Mucosa of rectum (tissue), 2 donors: ENCODE data around the gene KRT74.
"Not testable (repeated sequence)": the region's sequence is repeated elsewhere in the genome, so short reads cannot be mapped to it uniquely, and the experiment has no call there.

Experiments used
- H3K27ac ChIP-seq, 2 donors: one replicate each; pipeline ENCODE4 v1.7.0; 2013; ENCODE audit warnings: inconsistent platforms in 2 of 2, low read depth in 2 of 2, low read length in 2 of 2
- H3K27me3 ChIP-seq, 2 donors: one replicate each; pipeline ENCODE4 v1.7.0; 2013; ENCODE audit warnings: low read length in 2 of 2; ENCODE audit not compliant: control insufficient read depth in 2 of 2, insufficient read depth in 2 of 2
- H3K36me3 ChIP-seq, 2 donors: one replicate each; pipeline ENCODE4 v1.7.0; 2013; ENCODE audit warnings: low read length in 2 of 2; ENCODE audit not compliant: control insufficient read depth in 2 of 2, insufficient read depth in 2 of 2
- H3K4me1 ChIP-seq, 2 donors: one replicate each; pipeline ENCODE4 v1.7.0; 2013; ENCODE audit warnings: low read length in 2 of 2, mild to moderate bottlenecking in 1 of 2; ENCODE audit not compliant: control insufficient read depth in 2 of 2, insufficient read depth in 2 of 2
- H3K4me3 ChIP-seq, 2 donors: one replicate each; pipeline ENCODE4 v1.7.0; 2013; ENCODE audit warnings: low read length in 2 of 2
- H3K9ac ChIP-seq, 2 donors: one replicate each; pipeline ENCODE4 v1.7.0; 2013; ENCODE audit warnings: low read length in 2 of 2, low read depth in 1 of 2, mild to moderate bottlenecking in 1 of 2
- H3K9me3 ChIP-seq, 2 donors: one replicate each; pipeline ENCODE4 v1.7.0; 2013; ENCODE audit warnings: low read length in 2 of 2; ENCODE audit not compliant: control insufficient read depth in 2 of 2
- donor health status: healthy.
- donor health status: Normal muscosa, but diverticular disease.

The KRT74 gene

GRCh38 chr12:52604859-52605258 is 31.2 kb upstream of the KRT74 start:
- Histone ChIP-seq H3K4me1 (no peaks in the 10 kb centered on the region), H3K27me3 (peaks cover 11 to 12% of the 10 kb centered on the region in 2 donors), H3K9me3 (no peaks in the 10 kb centered on the region), H3K36me3 (no peaks in the 10 kb centered on the region), H3K4me3 (no peak overlapping the region), H3K27ac (no peak overlapping the region), H3K9ac (no peak overlapping the region)

- no peaks in the 10 kb centered on the region for H3K36me3 ChIP-seq
- H3K9me3 ChIP-seq: no peaks in the 10 kb centered on the region
- peaks cover 17 to 18% of the 10 kb centered on the region in 2 donors for H3K27me3 ChIP-seq
- H3K27ac ChIP-seq: no peak overlapping the region
- no peak overlapping the region for H3K4me3 ChIP-seq
- H3K4me1 ChIP-seq: no peaks in the 10 kb centered on the region
- no peak overlapping the region for H3K9ac ChIP-seq
These were observed 29.7 kb upstream of the KRT74 start for GRCh38 chr12:52603314-52603713.

GRCh38 chr12:52602552-52602951 is 28.9 kb upstream of the KRT74 start:
- Histone ChIP-seq H3K36me3 (no peaks in the 10 kb centered on the region), H3K4me1 (no peaks in the 10 kb centered on the region), H3K9ac (no peak overlapping the region), H3K4me3 (no peak overlapping the region), H3K27me3 (peaks cover 17 to 18% of the 10 kb centered on the region in 2 donors), H3K9me3 (no peaks in the 10 kb centered on the region), H3K27ac (no peak overlapping the region)

GRCh38 chr12:52601671-52602070 is 28.0 kb upstream of the KRT74 start:
- no peak overlapping the region for H3K9ac ChIP-seq
- H3K27ac ChIP-seq: no peak overlapping the region
- H3K36me3 ChIP-seq: no peaks in the 10 kb centered on the region
- H3K4me1 ChIP-seq: no peaks in the 10 kb centered on the region
- H3K9me3 ChIP-seq: no peaks in the 10 kb centered on the region
- H3K27me3 ChIP-seq: peaks cover 17 to 18% of the 10 kb centered on the region in 2 donors
- H3K4me3 ChIP-seq: no peak overlapping the region

GRCh38 chr12:52600941-52601481 is 27.4 kb upstream of the KRT74 start, which contains the start of gene KRT72:
TSS of gene KRT72 (minus strand) at chr12:52601463. CDS start at chr12:52601452, 11 bp downstream.
- Histone ChIP-seq H3K27me3 (peaks cover 17 to 18% of the 10 kb centered on the region in 2 donors), H3K36me3 (no peaks in the 10 kb centered on the region), H3K4me1 (no peaks in the 10 kb centered on the region), H3K9me3 (no peaks in the 10 kb centered on the region), H3K4me3 (no peak within 1 kb of the TSS), H3K27ac (no peak within 1 kb of the TSS), H3K9ac (no peak within 1 kb of the TSS)

GRCh38 chr12:52600475-52600874 is 26.8 kb upstream of the KRT74 start:
- peaks cover 17 to 18% of the 10 kb centered on the region in 2 donors for H3K27me3 ChIP-seq
- no peak overlapping the region for H3K27ac ChIP-seq
- H3K9ac ChIP-seq: no peak overlapping the region
- H3K4me1 ChIP-seq: no peaks in the 10 kb centered on the region
- H3K9me3 ChIP-seq: no peaks in the 10 kb centered on the region
- no peak overlapping the region for H3K4me3 ChIP-seq
- no peaks in the 10 kb centered on the region for H3K36me3 ChIP-seq

GRCh38 chr12:52600071-52600470 is 26.4 kb upstream of the KRT74 start:
- H3K27ac ChIP-seq: no peak overlapping the region
- no peak overlapping the region for H3K9ac ChIP-seq
- no peaks in the 10 kb centered on the region for H3K4me1 ChIP-seq
- no peaks in the 10 kb centered on the region for H3K9me3 ChIP-seq
- no peaks in the 10 kb centered on the region for H3K36me3 ChIP-seq
- H3K4me3 ChIP-seq: no peak overlapping the region
- H3K27me3 ChIP-seq: peaks cover 17 to 18% of the 10 kb centered on the region in 2 donors

GRCh38 chr12:52598966-52599365 is 25.3 kb upstream of the KRT74 start:
- no peak overlapping the region for H3K4me3 ChIP-seq
- no peaks in the 10 kb centered on the region for H3K4me1 ChIP-seq
- peaks cover 17 to 18% of the 10 kb centered on the region in 2 donors for H3K27me3 ChIP-seq

GRCh38 chr12:52594237-52594636 is 20.6 kb upstream of the KRT74 start:
- H3K4me1 ChIP-seq, H3K27ac ChIP-seq, H3K4me3 ChIP-seq, H3K36me3 ChIP-seq, H3K9me3 ChIP-seq, H3K9ac ChIP-seq, H3K27me3 ChIP-seq: not testable (repeated sequence)

More at GRCh38 chr12:52598966-52599365, 25.3 kb upstream of the KRT74 start:
- Histone ChIP-seq H3K27ac (no peak overlapping the region), H3K9me3 (no peaks in the 10 kb centered on the region), H3K9ac (no peak overlapping the region), H3K36me3 (no peaks in the 10 kb centered on the region)

- Histone ChIP-seq H3K9ac (no peak overlapping the region), H3K27ac (no peak overlapping the region), H3K9me3 (no peaks in the 10 kb centered on the region)
These were observed 17.9 kb upstream of the KRT74 start for GRCh38 chr12:52591521-52591920.

More at GRCh38 chr12:52591521-52591920, 17.9 kb upstream of the KRT74 start:
- Histone ChIP-seq H3K27me3 (peaks cover 0 to 2% of the 10 kb centered on the region in 2 donors), H3K4me1 (no peaks in the 10 kb centered on the region), H3K36me3 (no peaks in the 10 kb centered on the region), H3K4me3 (no peak overlapping the region)
